Mesendoderm (in vitro differentiated cells): ENCODE data around the gene NISCH.

Experiments used
- DNase-seq: peaks from one replicate; pipeline ENCODE4 v3.0.0; 2013
- H2AK5ac ChIP-seq: 2 replicates; pipeline ENCODE4 v1.6.1; 2013; ENCODE audit warnings: low read length, inconsistent platforms
- H2BK120ac ChIP-seq: 2 replicates; pipeline ENCODE4 v1.6.1; 2013; ENCODE audit warnings: low read depth, mild to moderate bottlenecking, low read length, moderate library complexity, mixed read lengths
- H2BK15ac ChIP-seq: replicated peaks from 2 replicates; pipeline ENCODE4 v1.6.1; 2013; ENCODE audit warnings: low read depth, mild to moderate bottlenecking, moderate library complexity
- H2BK5ac ChIP-seq: 2 replicates; pipeline ENCODE4 v1.6.1; 2013; ENCODE audit warnings: low read length, inconsistent platforms
- H3K18ac ChIP-seq: 2 replicates; pipeline ENCODE4 v1.6.1; 2013; ENCODE audit warnings: mild to moderate bottlenecking, low read length, mixed read lengths
- H3K23ac ChIP-seq: one replicate; pipeline ENCODE4 v1.6.1; 2013; ENCODE audit warnings: low read length
- H3K27ac ChIP-seq: 2 replicates; pipeline ENCODE4 v1.5.1; 2013; ENCODE audit warnings: low read depth, mild to moderate bottlenecking, inconsistent platforms, low read length, moderate library complexity
- H3K27me3 ChIP-seq: 2 replicates; pipeline ENCODE4 v1.6.1; 2013; ENCODE audit warnings: low read length, control low read depth, mild to moderate bottlenecking, inconsistent platforms; ENCODE audit not compliant: insufficient read depth, poor library complexity
- H3K36me3 ChIP-seq: 2 replicates; pipeline ENCODE4 v1.6.1; 2013; ENCODE audit warnings: low read length, inconsistent platforms; ENCODE audit not compliant: control insufficient read depth, insufficient read depth
- H3K4ac ChIP-seq: one replicate; pipeline ENCODE4 v1.6.1; 2013; ENCODE audit warnings: low read depth, mild to moderate bottlenecking, low read length, moderate library complexity
- H3K4me1 ChIP-seq: 2 replicates; pipeline ENCODE4 v1.6.1; 2013; ENCODE audit warnings: low read depth, low read length, inconsistent platforms; ENCODE audit not compliant: control insufficient read depth
- H3K4me2 ChIP-seq: 2 replicates; pipeline ENCODE4 v1.6.1; 2013; ENCODE audit warnings: low read length
- H3K4me3 ChIP-seq: 2 replicates; pipeline ENCODE4 v1.5.1; 2013; ENCODE audit warnings: mild to moderate bottlenecking, low read length
- H3K56ac ChIP-seq: one replicate; pipeline ENCODE4 v1.6.1; 2013; ENCODE audit warnings: low read length
- H3K79me1 ChIP-seq: 2 replicates; pipeline ENCODE4 v1.6.1; 2013; ENCODE audit warnings: low read length, inconsistent platforms
- H3K79me2 ChIP-seq: 2 replicates; pipeline ENCODE4 v1.6.1; 2013; ENCODE audit warnings: mild to moderate bottlenecking, low read length; ENCODE audit not compliant: control insufficient read depth, insufficient read depth
- H3K9ac ChIP-seq: 2 replicates; pipeline ENCODE4 v1.6.1; 2013; ENCODE audit warnings: low read length, inconsistent platforms
- H4K5ac ChIP-seq: one replicate; pipeline ENCODE4 v1.6.1; 2013; ENCODE audit warnings: low read length
- H4K8ac ChIP-seq: one replicate; pipeline ENCODE4 v1.6.1; 2013; ENCODE audit warnings: low read depth, mild to moderate bottlenecking, control low read depth, low read length, moderate library complexity
- WGBS: extraction: QIAGEN DNeasy Blood & Tissue Kit; methylation state at CpG from one replicate; pipeline ENCODE4 v1.1.7; 2013; ENCODE audit warnings: low lambda C conversion rate, missing lambda C conversion rate; ENCODE audit not compliant: insufficient coverage; ENCODE audit errors: extremely low coverage; 5-methylcytosine and 5-hydroxymethylcytosine counted together

The NISCH gene

DNA sequence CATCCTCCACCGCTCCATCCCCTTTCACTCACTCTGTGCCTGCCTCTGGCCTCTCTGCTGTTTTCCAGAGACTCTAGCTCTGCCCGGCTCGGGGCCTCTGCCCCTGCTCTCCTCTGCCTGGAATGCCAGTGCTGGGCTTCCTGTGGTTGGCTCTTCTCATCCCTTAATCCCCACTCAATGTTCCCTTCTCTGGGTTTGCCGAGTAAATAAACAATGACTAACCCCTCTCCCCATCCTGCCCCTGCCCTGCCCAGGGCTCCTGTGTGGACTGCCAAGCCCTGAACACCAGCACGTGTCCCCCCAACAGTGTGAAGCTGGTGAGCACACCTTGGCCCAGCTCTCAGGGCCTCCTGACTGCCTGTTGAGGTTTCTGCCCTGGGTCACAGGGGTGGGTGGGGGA lies 52.0 kb downstream of the NISCH start:
- no peak overlapping the region for H3K4me2 ChIP-seq
- H3K56ac ChIP-seq: no peak overlapping the region
- WGBS: no CpG with 5 or more reads among the region's 5 CpGs
- no peak overlapping the region for H2BK15ac ChIP-seq
- no peak overlapping the region for H3K27ac ChIP-seq
- DNase-seq: peak; percentile 37
- H3K79me2 ChIP-seq: no peaks in the 10 kb centered on the region
- H4K5ac ChIP-seq: no peak overlapping the region
- no peaks in the 10 kb centered on the region for H3K79me1 ChIP-seq
- H3K36me3 ChIP-seq: no peaks in the 10 kb centered on the region
- no peak overlapping the region for H3K9ac ChIP-seq
- H2AK5ac ChIP-seq: no peak overlapping the region
- no peak overlapping the region for H4K8ac ChIP-seq
- H3K18ac ChIP-seq: no peak overlapping the region
- no peak overlapping the region for H3K4ac ChIP-seq
- no peak overlapping the region for H3K23ac ChIP-seq
- H2BK120ac ChIP-seq: no peak overlapping the region
- no peaks in the 10 kb centered on the region for H3K4me1 ChIP-seq
- no peaks in the 10 kb centered on the region for H3K27me3 ChIP-seq
- no peak overlapping the region for H3K4me3 ChIP-seq
- no peak overlapping the region for H2BK5ac ChIP-seq

- no peak overlapping the region for H3K27ac ChIP-seq
These were observed 54.4 kb downstream of the NISCH start for GRCh38 chr3:52509753-52510328.

GRCh38 chr3:52511509-52511908 lies 56.1 kb downstream of the NISCH start:
- Histone ChIP-seq H3K4me2 (no peak overlapping the region), H3K18ac (no peak overlapping the region), H3K4me3 (no peak overlapping the region), H2AK5ac (no peak overlapping the region), H3K79me2 (no peaks in the 10 kb centered on the region), H3K79me1 (no peaks in the 10 kb centered on the region), H3K9ac (no peak overlapping the region), H3K23ac (no peak overlapping the region), H3K36me3 (no peaks in the 10 kb centered on the region), H3K56ac (no peak overlapping the region), H2BK120ac (no peak overlapping the region), H3K27me3 (no peaks in the 10 kb centered on the region), H4K5ac (no peak overlapping the region), H3K27ac (no peak overlapping the region), H2BK5ac (no peak overlapping the region), H4K8ac (no peak overlapping the region), H3K4ac (no peak overlapping the region), H2BK15ac (no peak overlapping the region), H3K4me1 (no peaks in the 10 kb centered on the region)
- no peak for DNase-seq
- no CpG with 5 or more reads among the region's 7 CpGs for WGBS

More at GRCh38 chr3:52509753-52510328, 54.4 kb downstream of the NISCH start:
- H3K18ac ChIP-seq: no peak overlapping the region
- no peak for DNase-seq
- H3K4me3 ChIP-seq: no peak overlapping the region
- H3K36me3 ChIP-seq: no peaks in the 10 kb centered on the region
- WGBS: no CpG with 5 or more reads among the region's 12 CpGs
- H3K9ac ChIP-seq: no peak overlapping the region
- no peak overlapping the region for H3K56ac ChIP-seq
- no peak overlapping the region for H4K5ac ChIP-seq
- no peak overlapping the region for H4K8ac ChIP-seq
- no peak overlapping the region for H2AK5ac ChIP-seq
- H3K4me1 ChIP-seq: no peaks in the 10 kb centered on the region
- no peaks in the 10 kb centered on the region for H3K79me1 ChIP-seq
- H2BK15ac ChIP-seq: no peak overlapping the region
- no peaks in the 10 kb centered on the region for H3K79me2 ChIP-seq
- H3K27me3 ChIP-seq: no peaks in the 10 kb centered on the region
- H2BK120ac ChIP-seq: no peak overlapping the region
- H2BK5ac ChIP-seq: no peak overlapping the region
- no peak overlapping the region for H3K4ac ChIP-seq
- no peak overlapping the region for H3K23ac ChIP-seq
- no peak overlapping the region for H3K4me2 ChIP-seq

GRCh38 chr3:52512105-52512504 lies 56.7 kb downstream of the NISCH start:
- Histone ChIP-seq H2BK15ac (no peak overlapping the region), H2AK5ac (no peak overlapping the region), H4K8ac (no peak overlapping the region), H2BK120ac (no peak overlapping the region), H3K27ac (no peak overlapping the region), H3K23ac (no peak overlapping the region), H4K5ac (no peak overlapping the region), H3K4me1 (no peaks in the 10 kb centered on the region), H2BK5ac (no peak overlapping the region), H3K4me3 (no peak overlapping the region), H3K27me3 (no peaks in the 10 kb centered on the region), H3K79me1 (no peaks in the 10 kb centered on the region), H3K18ac (no peak overlapping the region), H3K56ac (no peak overlapping the region), H3K36me3 (no peaks in the 10 kb centered on the region), H3K79me2 (no peaks in the 10 kb centered on the region), H3K9ac (no peak overlapping the region), H3K4ac (no peak overlapping the region), H3K4me2 (no peak overlapping the region)
- no peak for DNase-seq
- WGBS: no CpG with 5 or more reads among the region's 8 CpGs

- Histone ChIP-seq H3K56ac (no peak overlapping the region), H2BK15ac (no peak overlapping the region), H3K36me3 (no peaks in the 10 kb centered on the region), H2BK120ac (no peak overlapping the region), H3K27ac (no peak overlapping the region), H3K79me1 (no peaks in the 10 kb centered on the region), H3K4me1 (no peaks in the 10 kb centered on the region), H3K4ac (no peak overlapping the region), H3K4me3 (no peak overlapping the region), H3K79me2 (no peaks in the 10 kb centered on the region), H2BK5ac (no peak overlapping the region), H3K4me2 (no peak overlapping the region), H3K27me3 (no peaks in the 10 kb centered on the region), H4K5ac (no peak overlapping the region), H4K8ac (no peak overlapping the region), H3K23ac (no peak overlapping the region), H3K9ac (no peak overlapping the region), H3K18ac (no peak overlapping the region), H2AK5ac (no peak overlapping the region)
- no CpG with 5 or more reads among the region's 17 CpGs for WGBS
- no peak for DNase-seq
These were observed 57.3 kb downstream of the NISCH start for GRCh38 chr3:52512727-52513126.

DNA sequence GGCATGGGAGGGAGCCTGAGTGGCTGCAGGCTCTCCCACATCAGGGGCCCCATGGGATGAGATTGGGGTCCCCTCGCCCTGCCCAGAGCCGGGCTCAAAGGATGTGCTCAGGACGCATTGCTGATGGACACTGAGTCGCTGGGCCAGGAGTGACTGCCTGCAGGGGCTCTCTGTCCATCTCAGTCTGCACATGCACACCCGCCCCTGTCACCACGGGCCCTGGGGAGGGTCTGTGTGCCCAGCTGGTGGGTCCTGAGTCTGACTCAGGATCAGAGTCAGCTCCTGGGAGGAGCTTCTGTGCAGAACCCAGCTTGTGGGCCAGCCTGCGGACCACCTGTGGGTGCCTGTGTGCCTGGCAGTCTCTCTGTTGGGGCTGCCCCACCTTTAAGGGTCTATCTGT lies 57.9 kb downstream of the NISCH start:
- Histone ChIP-seq H3K79me2 (no peaks in the 10 kb centered on the region), H3K27ac (no peak overlapping the region), H4K8ac (no peak overlapping the region), H3K4me2 (no peak overlapping the region), H4K5ac (no peak overlapping the region), H3K56ac (no peak overlapping the region), H3K9ac (no peak overlapping the region), H3K4me1 (no peaks in the 10 kb centered on the region), H2BK15ac (no peak overlapping the region), H2AK5ac (no peak overlapping the region), H3K36me3 (no peaks in the 10 kb centered on the region), H3K23ac (no peak overlapping the region), H3K27me3 (no peaks in the 10 kb centered on the region), H3K4ac (no peak overlapping the region), H3K18ac (no peak overlapping the region), H2BK120ac (no peak overlapping the region), H3K79me1 (no peaks in the 10 kb centered on the region), H2BK5ac (no peak overlapping the region), H3K4me3 (no peak overlapping the region)
- WGBS: no CpG with 5 or more reads among the region's 7 CpGs
- DNase-seq: no peak
